HG03521 (cell line): ENCODE results near the gene RASA3.

Source experiments
- ATAC-seq: cut with Tn5 transposase; IDR thresholded peaks from one replicate; pipeline ENCODE4 v1.9.1; 2021; ENCODE audit warnings: mild to moderate bottlenecking, moderate library complexity; ENCODE audit not compliant: unreplicated experiment

The RASA3 gene

GRCh38 chr13:114070098-114070799, 62.2 kb downstream of the RASA3 start:
- no peak for ATAC-seq

- no peak for ATAC-seq
Observed at GRCh38 chr13:114069376-114070097, 62.9 kb downstream of the RASA3 start.

- no peak for ATAC-seq
Observed at GRCh38 chr13:114068656-114069318, 63.6 kb downstream of the RASA3 start.

GRCh38 chr13:114067886-114068651, 64.4 kb downstream of the RASA3 start:
- ATAC-seq = no peak

GRCh38 chr13:114067381-114067885, 65.0 kb downstream of the RASA3 start:
- peak; percentile 54 for ATAC-seq

- ATAC-seq = peak; percentile 7
Observed at GRCh38 chr13:114066956-114067355, 65.5 kb downstream of the RASA3 start.

GRCh38 chr13:114065926-114066774, 66.3 kb downstream of the RASA3 start:
- ATAC-seq = no peak

- ATAC-seq = peak; percentile 44
Observed at GRCh38 chr13:114065141-114065925, 67.1 kb downstream of the RASA3 start.

- no peak for ATAC-seq
Observed at GRCh38 chr13:114064450-114065140, 67.8 kb downstream of the RASA3 start.

GRCh38 chr13:114063545-114064449, 68.6 kb downstream of the RASA3 start:
- no peak for ATAC-seq

GRCh38 chr13:114062754-114063153, 69.7 kb downstream of the RASA3 start:
- ATAC-seq = no peak

- no peak for ATAC-seq
Observed at GRCh38 chr13:114062341-114062740, 70.1 kb downstream of the RASA3 start.

- no peak for ATAC-seq
Observed at GRCh38 chr13:114061744-114062143, 70.7 kb downstream of the RASA3 start.

- ATAC-seq = no peak
Observed at GRCh38 chr13:114061047-114061446, 71.4 kb downstream of the RASA3 start.

GRCh38 chr13:114059946-114060860, 72.2 kb downstream of the RASA3 start:
- no peak for ATAC-seq

- ATAC-seq = no peak
Observed at GRCh38 chr13:114059428-114059827, 73.0 kb downstream of the RASA3 start.
